A549 (cell line): ENCODE data around the gene TESK2.

Experiments used
- CEBPB ChIP-seq, 2 experiments: fragments of >200 bp in 1 of 2; sonication (Bioruptor Twin) in 1 of 2; formaldehyde crosslinking in 1 of 2; IDR thresholded peaks; 2 replicates each; pipeline ENCODE4 v1.6.1; 2012 to 2016
- CTCF ChIP-seq: fragments of >200 bp; sonication (Bioruptor Twin); formaldehyde crosslinking; IDR thresholded peaks from 3 replicates; pipeline ENCODE4 v1.5.1; 2016
- HOXA7 ChIP-seq: fragments of 250-450 bp; sonication (Bioruptor Pico); IDR thresholded peaks from 2 replicates; pipeline ENCODE4 v1.5.0; 2020; ENCODE audit warnings: mild to moderate bottlenecking, moderate library complexity
- MAFK ChIP-seq: fragments of 450-650 bp; IDR thresholded peaks from 2 replicates; pipeline ENCODE4 v1.6.1; 2014; ENCODE audit not compliant: partially characterized antibody
- NR3C1 ChIP-seq: fragments of >200 bp; sonication (Bioruptor Twin); formaldehyde crosslinking; IDR thresholded peaks from 3 replicates; pipeline ENCODE4 v1.6.1; 2017
- PBX3 ChIP-seq: IDR thresholded peaks from 2 replicates; pipeline ENCODE4 v1.6.1; 2012
- POLR2A ChIP-seq: IDR thresholded peaks from 2 replicates; pipeline ENCODE4 v1.6.1; 2012; ENCODE audit warnings: mild to moderate bottlenecking, low read length
- RCOR1 ChIP-seq: fragments of 150-350 bp; IDR thresholded peaks from 2 replicates; pipeline ENCODE4 v1.6.1; 2014; ENCODE audit warnings: antibody characterized with exemption, low read length, low read depth

DNA sequence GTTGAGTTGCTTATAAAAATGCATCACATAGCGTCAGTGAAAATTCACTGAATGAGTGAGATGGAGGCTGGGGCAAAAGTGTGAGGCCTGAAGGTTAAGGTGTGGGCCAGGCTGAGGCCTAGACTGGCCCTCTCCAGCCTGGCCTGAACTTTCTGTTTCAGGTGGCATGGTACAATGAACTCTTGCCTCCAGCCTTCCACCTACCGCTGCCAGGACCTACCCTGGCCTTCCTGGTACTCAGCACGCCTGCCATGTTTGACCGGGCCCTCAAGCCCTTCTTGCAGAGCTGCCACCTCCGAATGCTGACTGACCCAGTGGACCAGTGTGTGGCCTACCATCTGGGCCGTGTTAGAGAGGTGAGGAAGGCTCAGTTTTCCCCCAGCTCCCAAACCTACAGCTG is 16.2 kb upstream of the TESK2 start:
- no peak for TF ChIP-seq CTCF
- TF ChIP-seq RCOR1, result no peak
- TF ChIP-seq HOXA7, result no peak
- TF ChIP-seq NR3C1, result no peak
- no peak for TF ChIP-seq POLR2A
- no peak for TF ChIP-seq MAFK
- no peak for TF ChIP-seq CEBPB (IDR thresholded peaks at IDR 0.05)
- no peak for TF ChIP-seq PBX3
